NT2/D1 (cell line): Measurements from ENCODE around the gene L3MBTL3.

Source experiments
- SUZ12 ChIP-seq: IDR thresholded peaks from 2 replicates; pipeline ENCODE4 v1.6.1; 2011; ENCODE audit not compliant: insufficient read length, insufficient read depth; ENCODE audit errors: extremely low read depth
- YY1 ChIP-seq: IDR thresholded peaks from 2 replicates; pipeline ENCODE4 v1.6.1; 2011; ENCODE audit not compliant: insufficient read length, insufficient read depth
- ZNF274 ChIP-seq: IDR thresholded peaks from 2 replicates; pipeline ENCODE4 v1.6.1; 2011; ENCODE audit warnings: mild to moderate bottlenecking, low read depth, low read length

GRCh38 chr6:130132286-130132701 is 113.9 kb downstream of the L3MBTL3 start:
- TF ChIP-seq ZNF274 (no peak), YY1 (no peak), SUZ12 (no peak)
